ENCODE data around the gene EHD3.

EHD3 gene

DNA sequence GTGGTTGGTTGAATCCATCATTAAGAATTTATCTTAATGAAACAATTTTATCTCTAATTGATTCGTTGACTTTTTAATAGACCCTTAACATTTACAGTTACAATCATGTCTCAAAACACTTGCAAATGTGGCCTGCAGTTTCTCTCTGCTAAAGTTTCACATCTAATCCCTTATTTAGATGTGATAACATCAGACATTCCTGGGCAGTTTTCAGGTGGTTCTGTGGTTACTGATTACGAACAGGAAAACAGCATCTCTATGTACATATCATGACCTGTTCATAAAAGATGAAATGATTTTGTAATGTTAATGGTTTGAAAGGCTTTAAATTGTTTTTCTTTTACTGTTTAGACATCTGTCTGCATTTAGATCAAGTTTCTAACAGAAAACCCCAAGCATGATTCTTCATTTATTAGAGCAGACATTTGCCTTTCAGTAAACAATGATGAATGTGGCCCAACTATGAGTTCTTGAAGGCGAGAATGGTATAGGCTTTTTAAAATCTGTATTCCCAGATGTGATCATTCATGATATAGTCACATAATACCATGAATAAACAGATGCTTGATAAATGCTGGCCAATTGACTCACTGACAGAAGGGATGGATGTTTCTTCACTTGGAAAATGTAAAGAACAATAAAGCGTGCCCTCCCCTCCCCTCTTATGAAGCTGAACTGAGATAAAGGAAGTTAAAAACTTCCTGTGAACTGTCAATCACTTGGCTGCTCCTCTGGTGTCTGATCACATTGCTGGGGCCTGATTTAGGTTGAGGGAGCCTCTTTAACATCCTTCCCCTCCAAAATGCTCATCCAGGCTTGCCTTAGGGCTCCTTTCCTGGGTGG lies 20.1 kb upstream of the EHD3 start:
- no peak for DNase-seq

DNA sequence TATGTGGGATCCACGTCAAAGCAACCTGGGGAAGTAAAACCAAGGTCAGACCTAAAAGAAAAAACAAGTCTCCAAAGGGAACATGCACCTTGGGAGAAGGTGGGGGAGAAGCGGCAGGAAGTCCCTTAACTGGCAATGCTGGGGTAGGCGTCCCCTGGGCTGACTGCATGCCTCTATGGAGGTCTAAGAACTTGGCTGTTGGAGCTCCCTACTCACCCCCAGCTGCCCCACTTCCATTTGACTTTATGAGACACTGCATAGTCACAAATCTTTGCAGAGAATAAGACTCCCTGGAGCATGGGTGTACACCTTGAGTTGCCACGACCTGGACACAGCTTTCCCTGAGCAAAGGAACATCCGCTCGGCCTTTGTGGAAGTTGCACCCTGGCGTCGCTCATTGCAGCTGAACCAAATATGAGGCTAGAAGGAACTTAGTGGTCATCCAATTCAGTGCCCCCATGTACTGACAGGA lies 19.5 kb upstream of the EHD3 start:
- DNase-seq, result no peak

DNA sequence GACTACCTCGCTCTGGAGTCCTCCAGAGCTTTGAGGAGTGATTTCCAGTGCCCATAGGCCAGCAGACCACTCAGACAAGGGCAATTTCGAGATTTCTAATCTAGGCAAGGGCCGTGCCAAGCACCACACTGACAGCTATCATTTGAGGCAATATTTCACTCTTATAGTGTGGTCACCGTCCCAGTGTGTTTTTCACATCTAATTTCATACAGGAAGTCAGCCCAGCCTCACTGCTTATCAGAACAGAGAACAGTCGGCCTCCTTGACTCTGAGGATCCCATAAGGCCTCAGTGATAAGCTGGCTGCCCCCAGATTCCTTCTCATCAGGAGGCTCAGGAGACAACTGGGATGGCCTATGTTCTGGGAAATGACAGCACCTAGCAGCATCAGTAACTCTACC lies 17.2 kb upstream of the EHD3 start:
- no peak for DNase-seq

DNA sequence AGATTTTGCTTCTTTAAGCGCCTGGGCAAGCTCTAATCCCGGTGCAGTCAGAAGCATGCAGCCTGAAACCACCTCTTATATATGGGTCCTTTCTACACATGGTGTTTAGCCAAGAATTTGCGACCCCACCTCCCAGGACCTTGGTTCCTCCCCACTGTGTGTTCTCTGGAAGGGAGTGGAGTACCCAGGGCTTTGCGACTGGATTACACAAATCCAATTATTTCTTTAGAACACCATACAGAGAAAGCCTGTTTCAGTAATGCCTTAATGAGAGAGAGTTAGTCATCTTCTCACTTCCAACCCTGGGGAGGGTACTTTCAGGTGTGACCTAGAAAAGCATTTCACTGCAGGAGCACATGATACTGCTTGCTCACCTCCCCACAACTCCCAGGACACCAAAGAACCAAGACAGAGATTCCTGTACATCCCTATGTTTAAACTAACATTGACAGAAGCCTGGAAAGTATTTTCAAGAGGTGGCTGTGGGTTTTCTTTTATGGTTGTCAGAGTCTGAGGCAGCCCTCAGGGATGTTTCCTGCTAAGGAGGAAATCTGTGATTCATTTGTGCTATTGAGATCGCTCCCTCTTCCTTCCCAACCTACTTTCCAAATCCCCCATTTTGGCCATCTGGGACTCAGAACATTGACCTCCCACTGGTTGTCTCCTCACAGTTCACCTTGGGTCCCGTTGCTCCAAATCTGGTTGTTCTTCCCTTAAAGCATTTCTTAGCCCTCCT lies 16.3 kb upstream of the EHD3 start, which contains the start of gene CAPN14:
Gene CAPN14 (minus strand): TSS at position 51 of the 736 bp plus-strand sequence. CDS start 12,068 bp downstream, outside the sequence.
- no peak for DNase-seq

DNA sequence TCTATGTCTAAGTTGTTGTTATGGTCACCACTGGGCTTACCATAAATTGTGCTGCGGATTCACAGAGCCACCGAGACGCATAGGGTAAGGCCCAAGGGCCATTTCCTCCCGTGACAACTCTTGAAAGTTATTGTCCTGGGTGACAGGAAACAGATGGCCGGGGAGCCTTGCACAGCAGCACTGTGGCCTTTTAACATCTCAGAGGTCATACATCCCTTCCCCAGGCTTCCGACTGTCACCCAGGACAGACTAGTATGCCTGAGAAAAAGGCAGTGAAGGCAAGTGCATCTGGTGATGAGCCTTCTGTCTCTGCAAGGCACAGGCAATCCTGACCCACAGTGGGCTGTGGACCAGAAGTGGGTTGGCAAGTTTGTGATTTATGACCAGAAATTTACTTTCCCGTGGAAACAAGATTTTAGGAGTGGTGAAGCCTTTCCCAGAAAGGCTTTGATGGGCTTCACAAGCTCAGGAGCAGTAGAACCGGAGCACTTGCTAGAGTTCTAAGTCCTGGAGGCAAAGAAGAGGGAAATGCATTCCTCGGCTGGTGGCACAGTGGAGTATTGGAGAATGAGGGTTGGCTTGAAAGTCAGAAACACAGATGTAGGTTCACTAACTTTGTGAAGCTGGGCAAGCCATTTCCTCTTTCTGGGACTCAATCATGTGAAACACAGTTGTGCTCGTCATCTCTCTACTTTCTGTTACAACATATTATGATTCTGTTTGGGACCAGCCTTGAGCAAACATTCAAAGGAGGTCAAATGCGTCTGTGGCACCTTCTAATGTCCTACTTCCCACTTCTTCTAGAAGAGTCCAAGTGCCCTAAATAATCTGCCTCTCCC lies 14.6 kb upstream of the EHD3 start:
- no peak for DNase-seq

DNA sequence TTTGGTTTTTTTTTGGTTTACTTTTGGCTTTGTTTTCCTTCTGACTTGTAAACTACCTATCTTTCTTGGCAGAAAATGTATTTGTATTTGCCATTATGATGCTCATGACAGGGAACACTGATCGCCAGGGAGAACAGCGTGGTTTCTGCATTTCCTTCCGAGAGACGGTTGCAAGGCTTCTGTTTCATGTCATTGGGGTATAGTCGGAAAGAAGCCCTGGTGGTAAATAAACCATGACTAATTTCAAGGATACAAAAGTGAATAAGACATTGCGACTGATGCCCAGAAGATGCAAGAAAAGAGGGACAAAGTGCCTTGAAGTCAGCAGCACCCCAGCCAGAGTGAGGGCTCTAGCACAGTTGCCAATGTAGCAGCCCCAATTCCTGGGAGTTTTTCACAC lies 12.4 kb upstream of the EHD3 start:
- DNase-seq, result no peak

DNA sequence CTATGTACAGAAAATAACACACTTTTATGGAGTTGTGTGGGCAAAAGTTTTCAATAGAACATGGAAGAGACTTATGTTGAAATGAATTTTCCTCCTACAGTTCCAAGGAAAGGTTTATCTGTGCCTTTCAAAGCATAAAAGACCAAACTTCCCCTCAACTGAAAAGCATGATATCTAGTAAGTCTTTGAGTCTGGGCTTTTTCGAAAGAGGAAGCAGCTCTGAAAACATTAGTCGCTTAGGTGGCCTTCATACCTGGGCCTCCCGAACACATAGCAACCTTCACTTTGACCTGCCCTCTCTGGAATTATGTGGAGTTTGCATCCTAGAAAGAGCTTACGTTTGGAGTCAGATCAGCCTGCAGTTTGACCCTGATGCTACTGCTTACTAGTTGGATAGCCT lies 11.9 kb upstream of the EHD3 start:
- no peak for DNase-seq

DNA sequence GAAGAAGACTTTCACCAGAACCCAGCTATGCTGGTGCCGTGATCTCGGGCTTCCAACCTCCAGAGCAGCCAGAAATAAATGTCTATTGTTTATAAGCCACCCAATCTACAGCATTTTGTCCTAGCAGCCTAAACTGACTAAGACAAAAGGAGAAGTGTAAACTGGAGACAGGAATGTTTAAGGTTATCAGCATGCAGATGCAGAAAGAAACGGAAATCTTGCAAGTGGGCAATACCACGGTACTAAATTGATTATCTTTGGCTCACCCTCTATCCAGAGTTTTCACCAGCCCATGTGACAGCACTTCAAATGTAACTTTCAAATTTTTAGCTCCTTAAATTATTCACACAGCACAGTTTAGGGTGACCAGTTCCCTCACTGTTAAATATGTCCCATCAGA lies 10.9 kb upstream of the EHD3 start:
- no peak for DNase-seq

DNA sequence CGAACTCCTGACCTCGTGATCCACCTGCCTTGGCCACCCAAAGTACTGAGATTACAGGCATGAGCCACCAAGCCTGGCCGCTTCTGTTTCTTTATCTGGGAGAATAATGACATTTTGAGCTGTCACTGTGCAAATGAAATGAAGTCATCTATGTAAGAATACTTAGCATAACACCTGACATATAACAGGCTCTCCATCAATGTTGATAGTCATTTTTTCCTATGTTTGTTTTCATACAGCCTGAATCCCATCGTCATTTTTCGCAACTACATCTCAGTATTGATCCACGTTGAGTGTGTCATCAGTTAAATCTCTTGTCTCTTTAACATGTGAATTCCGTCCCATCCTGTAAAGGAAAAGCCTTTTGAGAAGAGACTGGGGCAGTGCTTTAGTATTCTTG lies 10.2 kb upstream of the EHD3 start:
- no peak for DNase-seq

DNA sequence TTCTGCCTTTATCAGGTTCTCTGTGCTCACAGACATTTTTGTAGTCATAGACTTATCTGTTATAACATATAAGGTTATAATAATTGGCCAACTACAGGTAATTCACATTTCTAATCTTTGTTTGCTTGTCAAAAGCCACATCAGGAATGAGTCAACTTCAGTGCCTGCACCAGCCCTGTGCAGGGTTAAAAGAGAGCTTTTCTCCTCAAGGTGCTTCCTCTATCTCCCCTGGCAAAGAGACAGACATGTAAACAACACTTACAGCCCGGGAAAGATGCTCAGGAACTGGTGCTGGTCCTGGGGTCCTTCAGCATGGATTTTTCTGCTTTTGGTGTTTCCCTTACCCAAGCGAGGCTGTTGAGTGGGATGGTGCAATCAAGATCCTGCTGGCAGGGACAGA lies 7.7 kb upstream of the EHD3 start:
- DNase-seq, result no peak

DNA sequence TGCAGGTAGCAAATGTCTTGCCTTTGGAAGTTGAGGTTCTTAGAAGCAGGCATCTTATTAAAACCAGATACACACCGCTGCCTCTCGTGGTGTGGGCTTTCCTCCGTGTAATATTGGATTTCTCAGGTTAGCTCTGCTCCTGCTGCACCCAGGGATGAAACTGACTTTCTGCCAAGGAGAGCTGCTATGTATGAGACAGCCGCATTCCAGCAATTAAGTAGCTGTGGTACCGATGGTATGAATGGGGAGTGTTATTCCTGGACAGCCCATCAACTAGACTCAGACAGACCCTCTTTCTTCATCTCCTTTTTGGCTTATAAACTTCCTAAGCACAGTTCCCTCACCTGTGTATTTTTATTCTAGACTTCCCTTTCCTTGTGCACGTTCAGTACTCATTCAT lies 6.8 kb upstream of the EHD3 start:
- no peak for DNase-seq

DNA sequence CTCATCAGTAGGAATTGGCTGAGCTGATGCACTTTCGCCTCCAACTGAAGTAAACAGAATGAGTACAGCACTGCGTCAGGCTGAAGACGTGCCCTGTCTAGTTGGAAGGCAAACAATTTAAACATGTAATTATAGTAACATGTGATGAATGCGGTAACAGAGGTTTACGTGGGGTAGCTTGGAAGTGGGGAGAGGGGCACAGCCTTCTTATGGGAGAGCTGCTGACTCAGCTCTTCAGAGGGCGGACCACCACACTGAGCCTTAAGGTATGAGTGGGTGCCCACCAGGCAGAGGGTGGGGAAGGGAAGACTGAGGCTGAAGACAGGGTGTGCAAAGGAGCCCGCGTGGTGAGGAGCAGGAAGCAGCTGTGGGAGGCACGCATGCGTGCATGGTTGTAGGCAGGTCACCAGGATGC lies 6.2 kb upstream of the EHD3 start:
- DNase-seq, result no peak

DNA sequence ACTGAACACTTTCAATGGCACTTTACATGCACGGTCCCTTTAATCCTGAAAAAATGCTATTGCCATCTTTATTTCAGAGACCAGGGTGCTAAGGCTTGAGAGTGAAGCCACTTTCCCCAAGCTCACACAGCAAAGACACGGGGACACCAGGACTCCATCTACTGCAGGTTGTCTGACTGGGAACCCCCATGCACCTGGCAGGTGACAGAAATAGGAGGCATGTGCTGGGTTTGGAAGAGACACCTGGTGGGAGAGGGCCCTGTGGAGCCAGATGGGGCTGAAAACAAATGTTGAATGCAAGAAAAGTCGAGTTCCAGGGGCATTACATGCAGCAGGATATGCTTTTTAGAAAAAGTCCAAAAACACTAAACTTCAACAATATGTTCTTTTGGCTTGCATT lies 5.2 kb upstream of the EHD3 start:
- no peak for DNase-seq

DNA sequence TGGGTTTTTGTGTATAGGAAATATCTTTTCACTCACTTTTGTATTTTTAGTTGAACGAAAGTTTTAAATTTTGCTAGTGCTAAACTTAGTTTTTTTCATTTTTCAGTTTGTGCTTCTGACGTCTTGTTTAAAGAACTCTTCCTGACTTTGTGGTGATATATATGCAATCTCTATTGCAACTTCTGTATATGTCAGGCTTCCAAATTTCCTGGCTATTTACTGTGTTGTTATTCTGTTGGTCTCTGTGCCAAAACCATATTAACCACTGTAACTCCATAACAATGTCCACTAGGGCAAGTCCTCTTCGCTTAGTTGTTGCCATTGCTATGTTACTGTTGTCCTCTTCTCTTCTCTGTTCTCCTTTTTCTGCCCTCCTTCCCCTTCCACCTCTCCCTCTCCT lies 3.2 kb upstream of the EHD3 start:
- no peak for DNase-seq

DNA sequence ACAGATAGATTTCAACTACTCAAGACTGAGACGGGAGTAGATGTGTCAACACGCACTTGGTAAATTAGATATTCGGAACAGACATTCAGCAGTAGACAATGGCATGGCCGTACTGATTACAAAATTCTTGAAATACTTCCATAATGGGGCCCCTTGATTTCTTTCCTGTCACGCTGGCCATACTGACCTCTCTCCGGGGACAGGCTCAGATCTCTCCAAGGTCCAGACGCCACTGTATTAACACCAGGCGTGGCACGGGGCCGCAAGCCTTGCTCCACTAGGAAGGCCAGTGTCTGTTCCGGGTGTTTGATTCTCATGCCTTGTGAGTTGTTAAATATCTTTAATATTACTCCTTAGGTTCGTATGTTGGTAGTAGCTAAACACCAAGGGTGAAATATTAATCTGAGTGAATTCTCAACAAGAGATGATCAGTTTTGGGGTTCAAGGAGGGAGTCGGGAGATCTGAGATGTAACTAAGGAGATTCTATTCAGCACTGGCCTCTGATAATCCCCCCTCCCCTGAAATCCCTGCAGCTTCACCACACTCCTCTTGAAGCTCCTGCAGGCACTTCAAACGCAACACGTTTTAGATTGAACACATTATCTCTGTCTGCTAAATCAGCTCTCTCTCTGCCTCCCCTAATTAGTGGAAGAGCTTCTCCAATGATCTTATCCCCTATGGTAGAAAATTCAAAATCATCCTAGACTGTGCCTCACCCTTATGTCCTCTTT lies 2.2 kb upstream of the EHD3 start:
- DNase-seq, result no peak

DNA sequence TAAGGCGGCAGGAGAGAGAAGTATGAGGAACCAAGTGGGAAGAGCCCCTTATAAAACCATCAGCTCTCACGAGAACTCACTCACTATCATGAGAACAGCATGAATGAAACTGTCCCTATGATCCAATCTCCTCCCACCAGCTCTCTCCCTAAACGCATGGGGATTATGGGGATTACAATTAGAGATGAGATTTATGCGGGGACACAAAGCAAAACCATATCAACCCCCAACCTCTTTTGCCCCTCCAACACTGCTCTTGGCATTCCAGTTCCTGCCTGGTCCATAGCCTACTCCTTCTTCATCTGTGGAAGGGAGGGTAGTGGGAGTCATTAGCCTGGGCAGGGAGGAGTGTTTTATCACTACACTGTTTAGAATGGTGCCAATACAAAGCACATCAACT lies 1.4 kb upstream of the EHD3 start:
- DNase-seq, result no peak

DNA sequence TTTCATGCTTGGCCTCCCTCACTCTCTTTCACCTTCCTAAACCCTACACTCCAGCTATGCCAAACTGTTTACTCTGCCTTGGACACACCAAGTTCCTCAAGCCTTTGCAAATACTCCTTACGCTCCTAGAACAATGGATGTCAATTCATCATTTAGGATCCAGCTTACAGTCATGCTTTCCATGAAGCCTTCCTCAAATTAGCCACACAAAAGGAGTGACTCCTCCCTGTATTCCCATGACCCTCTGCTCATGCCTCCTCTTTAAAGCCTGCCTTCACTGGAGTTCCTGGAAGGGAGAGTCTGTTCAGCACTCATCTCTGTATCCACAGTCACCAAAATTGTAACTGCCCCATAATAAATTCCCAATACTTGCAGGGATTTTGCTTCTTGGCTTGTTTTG lies 721 bp upstream of the EHD3 start:
- no peak for DNase-seq

DNA sequence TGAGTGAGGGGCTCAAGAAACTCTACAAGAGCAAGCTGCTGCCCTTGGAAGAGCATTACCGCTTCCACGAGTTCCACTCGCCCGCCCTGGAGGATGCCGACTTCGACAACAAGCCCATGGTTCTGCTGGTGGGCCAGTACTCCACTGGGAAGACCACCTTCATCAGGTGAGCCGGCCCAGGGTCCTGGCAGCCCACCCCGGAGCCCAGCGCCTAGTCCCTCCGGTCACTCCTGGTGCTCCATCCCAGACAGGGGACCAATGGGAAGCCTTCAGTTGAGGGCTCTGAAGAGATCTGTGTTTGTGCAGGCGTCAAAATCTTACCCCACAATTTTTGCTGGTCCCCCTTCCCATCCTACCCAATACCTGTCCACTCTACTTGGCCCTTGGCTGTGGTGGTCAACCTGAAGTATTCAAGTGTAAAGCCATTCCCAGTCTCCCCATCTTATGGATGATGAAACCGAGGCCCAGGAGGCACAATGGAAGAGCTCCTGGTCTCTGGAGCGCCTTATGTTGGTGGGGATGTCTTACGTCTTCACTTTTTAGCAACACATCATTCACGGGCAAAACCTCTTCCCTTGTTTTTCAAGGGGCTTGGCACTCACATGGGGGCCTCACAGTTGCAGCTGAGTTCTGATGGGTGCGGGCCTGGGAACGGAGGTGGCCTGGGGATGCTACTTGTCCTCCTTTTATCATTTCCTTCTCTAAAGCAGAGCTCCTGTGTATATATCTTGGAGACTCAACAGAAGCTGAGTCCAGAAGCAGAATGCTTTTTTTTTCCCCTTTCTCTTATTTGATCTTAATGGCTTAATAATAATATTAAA lies 941 bp downstream of the EHD3 start:
- DNase-seq, result no peak

DNA sequence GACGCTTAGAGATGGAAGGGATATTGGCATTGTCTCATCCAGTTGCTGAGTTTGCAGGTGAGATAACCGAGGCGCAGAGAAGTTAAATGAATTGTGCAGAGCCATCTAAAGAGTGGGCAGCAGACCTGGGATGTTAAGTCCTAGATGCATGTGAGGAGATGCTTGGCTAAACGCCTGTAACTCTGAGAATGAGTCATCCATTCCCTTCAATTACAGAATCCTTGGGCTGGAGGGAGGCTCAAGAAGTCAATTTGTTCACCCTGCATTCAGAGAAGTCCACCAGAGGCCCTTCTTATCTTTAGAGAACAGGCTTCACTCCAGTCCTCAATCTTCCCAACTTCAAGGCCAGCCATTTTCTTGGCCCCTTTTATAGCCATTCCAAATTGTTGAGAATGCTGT lies 1.6 kb downstream of the EHD3 start:
- no peak for DNase-seq

DNA sequence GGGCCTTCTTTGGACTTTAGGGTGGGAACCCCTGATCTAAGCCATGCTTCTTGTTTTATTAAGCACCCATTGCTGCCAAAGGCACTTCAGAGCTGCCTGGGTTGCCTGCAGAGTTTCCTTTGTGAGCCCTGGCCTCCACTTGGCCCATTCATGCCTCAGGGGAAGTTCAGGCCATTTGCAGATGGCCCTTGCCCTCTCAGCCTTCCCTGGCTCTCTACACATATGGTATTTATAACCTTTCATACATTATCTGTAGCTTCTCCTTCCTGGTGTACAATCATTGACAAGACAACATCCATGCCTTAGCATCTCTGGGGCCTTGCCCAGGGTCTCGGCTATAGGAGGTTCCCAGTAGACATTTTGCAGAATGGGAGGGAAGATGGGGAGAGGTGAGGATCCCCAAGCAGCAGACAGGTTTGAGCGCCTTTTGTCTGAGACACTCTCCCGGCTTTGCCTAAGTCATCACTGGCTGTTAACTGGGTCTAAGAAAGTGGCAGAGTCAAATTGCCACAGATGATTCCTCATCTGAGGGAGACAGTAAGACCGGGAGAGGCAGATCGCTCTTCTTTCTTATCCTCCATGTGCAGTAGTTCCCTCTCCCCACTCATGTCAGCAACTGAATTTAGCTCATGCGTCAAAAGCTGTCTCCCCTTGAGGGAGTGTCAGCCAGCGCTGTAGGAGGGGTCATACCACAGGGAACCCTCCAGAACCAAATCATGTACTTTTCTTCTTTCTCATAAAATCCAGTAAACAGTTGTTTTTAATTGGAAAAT lies 2.7 kb downstream of the EHD3 start:
- no peak for DNase-seq

Measured in retina (tissue), 1 donor.